Right lobe of liver (tissue), 6 donors: ENCODE data around the gene LPCAT1. TPM values are rescaled to one million over a fixed set of nuclear protein-coding genes. Genes with fewer than 3 reads are reported as not detected.
A peak's percentile ranks its signal among the peaks of the same experiment; 100 is the strongest.

Source experiments
- ATAC-seq, 4 donors: fragments of 200-7000 bp; cut with Tn5 transposase; one replicate each; pipeline ENCODE4 v1.9.1; 2020; ENCODE audit warnings: mild to moderate bottlenecking in 4 of 4, moderate library complexity in 4 of 4
- DNase-seq, 3 donors: peaks; one replicate each; pipeline ENCODE4 v3.0.0-alpha.2; 2020
- H3K27ac ChIP-seq, 3 donors: fragments of 200-600 bp; one replicate each; pipeline ENCODE4 v1.8.0; 2022
- H3K27me3 ChIP-seq, 2 donors: fragments of 200-600 bp; one replicate each; pipeline ENCODE4 v1.8.0; 2022
- H3K36me3 ChIP-seq, 4 donors: fragments of 200-600 bp; sonication (generic) in 1 of 4; one replicate each; pipeline versions ENCODE4 v1.5.1 to v1.8.0; 2017 to 2022; ENCODE audit warnings: control low read depth in 1 of 4
- H3K4me1 ChIP-seq, 4 donors: fragments of 200-600 bp; sonication (generic) in 1 of 4; one replicate each; pipeline versions ENCODE4 v1.5.1 to v1.8.0; 2017 to 2022; ENCODE audit warnings: control low read depth in 1 of 4
- H3K4me3 ChIP-seq, 3 donors: fragments of 200-600 bp; one replicate each; pipeline ENCODE4 v1.8.0; 2022
- H3K9me3 ChIP-seq, 4 donors: fragments of 200-600 bp; sonication (generic) in 1 of 4; one replicate each; pipeline versions ENCODE4 v1.5.1 to v1.8.0; 2017 to 2022; ENCODE audit warnings: control low read depth in 1 of 4
- CTCF ChIP-seq, 4 donors: fragments of 200-600 bp in 3 of 4; fragments of 450-650 bp in 1 of 4; IDR thresholded peaks; one replicate each; pipeline versions ENCODE4 v1.5.1 to v1.8.0; 2016 to 2022; ENCODE audit warnings: antibody characterized with exemption in 4 of 4, mild to moderate bottlenecking in 2 of 4
- POLR2A ChIP-seq: fragments of 450-650 bp; IDR thresholded peaks from one replicate; pipeline ENCODE4 v1.6.1; 2017; ENCODE audit warnings: antibody characterized with exemption, mild to moderate bottlenecking
- WGBS: methylation state at CpG from one replicate; pipeline ENCODE4 v1.1.6; 2018; ENCODE audit warnings: low coverage, low lambda C conversion rate; ENCODE audit not compliant: insufficient coverage; ENCODE audit errors: missing lambda C conversion rate; 5-methylcytosine and 5-hydroxymethylcytosine counted together
- intact Hi-C, 2 donors: fragments of 100-400 bp; cut with DNase I; formaldehyde crosslinking; loops; one replicate each; pipeline versions ENCODE4 v1.11.2 to v1.14.1; 2022
- total RNA-seq, 6 experiments: library from RNA; depleted of rRNA in 2 of 6; stranded (reverse); fragments of >200 nt in 2 of 6; fragmentation: NEBNext Ultra II Directional in 3 of 6; extraction: Animal tissue kit (Norgen Biotek cat#: 25700) in 3 of 6; gene quantifications; one replicate each; pipeline versions ENCODE4 v1.1.0 to v1.2.4, GENCODE V29; 2016 to 2023
- donor health status: DM: no; HTN: yes; CAD: no.
- donor health status: DM: no; HTN: no; CAD: no.
- donor health status: DM: no; HTN: no; CAD: no.
- donor health status: DM: no; HTN: yes; CAD: no.
- donor health status: DM: no; HTN: yes; CAD: no.

The LPCAT1 gene
- total RNA-seq, 6 experiments from 2014 or later, result 6.9 to 38.6 (median 13.1) TPM

GRCh38 chr5:1522601-1523479 lies 920 bp downstream of the LPCAT1 start:
- Histone ChIP-seq H3K36me3 (peaks cover 0 to 1% (median 0%) of the 10 kb centered on the region in 4 donors), H3K9me3 (no peaks in the 10 kb centered on the region), H3K4me1 (peaks cover 0 to 4% (median 0%) of the 10 kb centered on the region in 4 donors), H3K4me3 (peak overlapping the region; percentile 56 to 89 (median 70)), H3K27me3 (no peaks in the 10 kb centered on the region), H3K27ac (peak overlapping the region in 1 of 3 donors; percentile 79)
- peak; percentile 49 to 64 (median 50) for DNase-seq
- intact Hi-C loops, result no loop called here
- 12% methylated on average over 13 of the region's 63 CpGs for WGBS
- peak; percentile 17 to 53 (median 36) for ATAC-seq
- TF ChIP-seq CTCF (IDR thresholded peaks at IDR 0.05), result no peak
- TF ChIP-seq POLR2A, result no peak

DNA sequence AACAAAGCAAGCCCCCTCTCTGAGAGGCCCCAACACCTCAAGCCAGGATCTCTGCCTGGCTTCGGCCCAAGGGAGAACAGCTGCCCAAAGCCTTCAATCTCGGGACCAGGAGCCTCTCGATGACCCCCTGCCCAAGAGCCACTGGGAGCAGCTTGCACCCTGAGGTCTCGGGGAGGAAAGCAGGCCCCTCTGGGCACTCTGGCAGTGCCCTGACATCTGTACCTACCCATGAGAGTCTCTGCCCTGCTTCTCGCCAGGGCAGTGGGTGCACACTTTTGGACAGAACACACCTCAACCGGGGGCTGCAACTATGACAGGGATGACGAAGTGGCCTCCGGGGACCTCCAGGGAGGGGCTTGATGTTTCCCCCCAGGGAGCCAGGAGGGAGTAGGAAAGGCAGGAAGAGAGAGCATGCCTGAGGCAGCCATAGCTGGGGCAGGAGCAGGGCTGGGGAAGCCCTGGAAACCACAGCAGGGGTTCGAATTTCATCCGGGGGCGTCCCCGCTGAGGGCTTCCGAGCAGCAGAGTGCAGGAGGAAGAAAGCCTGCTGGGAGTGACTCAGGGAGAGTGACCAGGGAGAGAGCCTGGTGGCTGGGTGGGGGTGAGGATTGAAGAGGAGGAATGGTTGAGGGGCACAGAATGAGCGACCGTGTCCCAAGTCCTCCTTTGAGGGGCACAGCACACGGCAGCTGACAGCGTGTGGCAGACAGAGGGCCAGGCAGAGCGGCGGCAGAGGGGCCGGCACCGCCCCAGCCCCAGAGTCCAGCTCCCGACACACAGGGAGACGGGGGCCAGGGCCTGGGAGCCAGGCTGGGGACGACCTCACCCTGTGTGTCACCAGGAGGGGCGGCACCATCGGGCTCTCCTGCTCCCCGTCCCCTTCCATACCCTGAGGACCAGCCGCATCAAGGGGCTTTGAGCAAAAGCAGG lies 1.8 kb downstream of the LPCAT1 start:
- Histone ChIP-seq H3K27me3 (no peaks in the 10 kb centered on the region), H3K36me3 (peaks cover 0 to 1% (median 0%) of the 10 kb centered on the region in 4 donors), H3K27ac (no peak overlapping the region), H3K4me3 (peak overlapping the region in 2 of 3 donors; percentile 56 to 89), H3K4me1 (peaks cover 0 to 4% (median 0%) of the 10 kb centered on the region in 4 donors), H3K9me3 (no peaks in the 10 kb centered on the region)
- no peak for ATAC-seq
- DNase-seq, result peak; percentile 22 to 52 (median 41)
- WGBS, result 66% methylated on average over 5 of the region's 28 CpGs
- intact Hi-C loops, result no loop called here
- TF ChIP-seq CTCF (IDR thresholded peaks at IDR 0.05), result no peak
- TF ChIP-seq POLR2A, result no peak

DNA sequence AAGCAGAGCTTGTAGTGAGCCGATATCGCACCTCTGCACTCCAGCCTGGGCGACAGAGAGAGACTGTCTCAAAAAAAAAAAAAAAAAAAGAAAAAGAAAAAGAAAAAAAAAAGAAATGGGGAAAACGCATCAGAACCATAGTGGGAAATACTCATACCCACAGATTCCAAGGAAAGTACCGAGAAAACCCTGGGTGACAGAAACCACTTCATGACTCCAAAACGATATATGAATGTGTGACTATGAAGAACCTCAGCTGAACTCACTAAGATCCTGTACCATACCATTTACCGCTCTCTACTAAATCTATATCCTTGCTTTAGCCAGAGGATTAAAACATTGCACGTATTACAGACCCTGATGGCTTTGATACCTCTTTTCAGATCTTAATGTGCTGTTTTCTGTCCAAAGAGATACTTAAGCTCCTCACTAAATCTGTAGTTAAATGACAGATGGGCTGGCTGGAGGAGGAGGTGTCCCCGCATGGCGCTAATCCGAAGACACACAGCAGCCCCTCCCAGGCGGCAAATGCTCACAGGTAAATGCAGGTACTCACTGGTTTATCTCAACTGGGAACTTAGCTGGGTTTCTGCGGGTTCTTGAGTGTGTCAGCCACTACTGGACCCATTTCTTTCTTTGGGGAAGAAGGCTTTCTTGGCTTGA lies 2.8 kb downstream of the LPCAT1 start:
- 84% methylated on average over 12 of the region's 13 CpGs for WGBS
- Histone ChIP-seq H3K9me3 (no peaks in the 10 kb centered on the region), H3K27me3 (no peaks in the 10 kb centered on the region), H3K27ac (no peak overlapping the region), H3K4me3 (no peak overlapping the region), H3K36me3 (peaks cover 0 to 1% (median 0%) of the 10 kb centered on the region in 4 donors), H3K4me1 (peaks cover 0 to 4% (median 0%) of the 10 kb centered on the region in 4 donors)
- TF ChIP-seq CTCF (IDR thresholded peaks at IDR 0.05) (no peak), POLR2A (no peak)
- DNase-seq, result peak in 2 of 3 donors; percentile 10 to 17
- ATAC-seq, result no peak
- intact Hi-C loops, result no loop called here

DNA sequence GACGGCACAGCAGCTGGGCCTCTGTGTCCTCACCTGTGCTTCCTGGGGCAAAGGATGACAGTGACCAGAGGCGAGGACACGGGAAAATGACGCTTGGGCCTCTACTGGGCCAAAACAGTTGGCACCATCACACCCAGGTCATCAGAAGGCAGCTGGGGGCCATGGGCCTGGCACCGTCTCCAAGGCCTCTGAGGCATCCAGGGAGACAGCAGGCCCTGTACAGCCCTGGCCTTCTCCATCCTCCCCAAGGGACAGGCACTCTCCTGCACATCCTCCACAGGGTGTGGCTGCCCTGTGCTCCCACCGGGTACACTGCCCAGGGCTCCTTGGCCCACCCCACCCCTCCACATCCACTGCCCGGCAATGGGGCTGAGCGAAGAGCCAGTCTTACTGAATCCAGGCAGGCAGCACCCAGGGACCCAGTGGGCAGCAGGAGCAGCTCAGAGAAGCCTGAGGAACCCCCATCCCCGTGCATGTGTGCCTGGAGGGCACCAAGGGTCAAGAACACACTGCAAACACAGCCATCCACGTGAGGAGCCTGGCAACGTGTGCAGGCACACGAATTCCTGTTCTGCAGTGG lies 4.0 kb downstream of the LPCAT1 start:
- H3K27ac ChIP-seq, result no peak overlapping the region
- 80% methylated on average over 1 of the region's 12 CpGs for WGBS
- ATAC-seq (no peak), DNase-seq (peak; percentile 14 to 40 (median 36))
- H3K36me3 ChIP-seq, result peaks cover 0 to 1% (median 0%) of the 10 kb centered on the region in 4 donors
- intact Hi-C loops, result no loop called here
- no peak overlapping the region for H3K4me3 ChIP-seq
- no peaks in the 10 kb centered on the region for H3K27me3 ChIP-seq
- H3K9me3 ChIP-seq, result no peaks in the 10 kb centered on the region
- peaks cover 0 to 4% (median 0%) of the 10 kb centered on the region in 4 donors for H3K4me1 ChIP-seq
- no peak for TF ChIP-seq CTCF (IDR thresholded peaks at IDR 0.05)
- no peak for TF ChIP-seq POLR2A
